K562 (cell line): ENCODE results near the gene COMMD9. TPM values are rescaled to one million over a fixed set of nuclear protein-coding genes. Genes with fewer than 3 reads are reported as not detected.

Experiments
- ARHGAP35 ChIP-seq: fragments of 450-650 bp; IDR thresholded peaks from 2 replicates; pipeline ENCODE4 v1.6.1; 2018; ENCODE audit not compliant: partially characterized antibody
- ARID4B ChIP-seq: sonication (generic); formaldehyde crosslinking; IDR thresholded peaks from 2 replicates; pipeline ENCODE4 v1.8.0; 2022; ENCODE audit warnings: mild to moderate bottlenecking, missing genetic modification reagents
- E2F3 ChIP-seq: fragments of 250-450 bp; sonication (Bioruptor Pico); IDR thresholded peaks from 2 replicates; pipeline ENCODE4 v1.4.0; 2020; ENCODE audit warnings: mild to moderate bottlenecking
- E2F4 ChIP-seq: sonication (generic); formaldehyde crosslinking; IDR thresholded peaks from 2 replicates; pipeline ENCODE4 v1.8.0; 2022; ENCODE audit warnings: mild to moderate bottlenecking, low read depth, missing genetic modification reagents
- ELF1 ChIP-seq: fragments of 200-800 bp; sonication (Bioruptor generic); IDR thresholded peaks from 2 replicates; pipeline ENCODE4 v1.6.1; 2016; ENCODE audit warnings: missing genetic modification characterization, missing compliant biosample characterization
- ETV6 ChIP-seq, 3 experiments: fragments of 150-350 bp in 1 of 3; sonication (generic) in 1 of 3; formaldehyde crosslinking in 1 of 3; IDR thresholded peaks; 2 replicates each; pipeline versions ENCODE4 v1.6.1 to v1.8.0; 2014 to 2022; ENCODE audit warnings: borderline replicate concordance in 2 of 3, low read depth in 2 of 3, antibody characterized with exemption in 1 of 3, low read length in 1 of 3, mild to moderate bottlenecking in 1 of 3, missing genetic modification reagents in 1 of 3
- NFRKB ChIP-seq: fragments of 450-650 bp; IDR thresholded peaks from 2 replicates; pipeline ENCODE4 v1.6.1; 2016; ENCODE audit warnings: low read depth
- SIN3A ChIP-seq, 2 experiments: fragments of 150-350 bp in 1 of 2; IDR thresholded peaks; 2 replicates each; pipeline ENCODE4 v1.6.1; 2011 to 2016; ENCODE audit warnings: borderline replicate concordance in 2 of 2, low read depth in 2 of 2, low read length in 2 of 2, mild to moderate bottlenecking in 2 of 2, moderate library complexity in 2 of 2; ENCODE audit not compliant: control insufficient read depth in 1 of 2
- SPI1 ChIP-seq: IDR thresholded peaks from 2 replicates; pipeline ENCODE4 v1.6.1; 2011; ENCODE audit warnings: low read depth, low read length, control low read depth, borderline replicate concordance
- TFE3 ChIP-seq: fragments of 450-650 bp; formaldehyde crosslinking; IDR thresholded peaks from 2 replicates; pipeline ENCODE4 v1.4.0; 2020; ENCODE audit warnings: mild to moderate bottlenecking, mixed read lengths
- ZBTB43 ChIP-seq: sonication (generic); formaldehyde crosslinking; IDR thresholded peaks from 2 replicates; pipeline ENCODE4 v1.8.0; 2023; ENCODE audit warnings: mild to moderate bottlenecking, missing genetic modification reagents
- ZNF274 ChIP-seq: IDR thresholded peaks from 2 replicates; pipeline ENCODE4 v1.6.1; 2011; ENCODE audit warnings: low read depth, mild to moderate bottlenecking, low read length, moderate library complexity, borderline replicate concordance
- ZNF431 ChIP-seq: sonication (generic); formaldehyde crosslinking; IDR thresholded peaks from 2 replicates; pipeline ENCODE4 v1.8.0; 2022; ENCODE audit warnings: mild to moderate bottlenecking, missing genetic modification reagents
- ZNF512 ChIP-seq: IDR thresholded peaks from 2 replicates; pipeline ENCODE4 v1.6.1; 2016; ENCODE audit warnings: missing genetic modification characterization, missing compliant biosample characterization
- polyA plus RNA-seq, 8 experiments: library from polyadenylated mRNA; depleted of rRNA in 4 of 8; stranded (reverse) in 5 of 8; unstranded in 3 of 8; fragments of >200 nt; fragmentation: Nextera tagmentation in 2 of 8; fragmentation: Illumina TruSeq in 1 of 8; extraction: Ambion mirVana in 2 of 8; extraction: Trizol in 1 of 8; gene quantifications; 2 replicates each; pipeline versions ENCODE4 v1.2.1 to v1.2.3, GENCODE V29; 2011 to 2014; ENCODE audit warnings: inconsistent platforms in 1 of 8, missing spikeins in 1 of 8
- total RNA-seq, 7 experiments: library from RNA; depleted of rRNA in 6 of 7; stranded (reverse); fragments of >200 nt in 6 of 7; fragmentation: Illumina TruSeq in 2 of 7; extraction: Trizol in 2 of 7; gene quantifications; 2 replicates each; pipeline versions ENCODE4 v1.2.1 to v1.2.3, GENCODE V29; 2011 to 2021; ENCODE audit warnings: low replicate concordance in 1 of 7

Gene COMMD9
- total and polyA plus RNA-seq, 9 of the 15 experiments (the other 6 are each of a cell fraction or from before 2014, with no cell fraction given) = 27.3 to 121 (median 48.0) TPM

- TF ChIP-seq ARID4B (CRISPR knock-in tag) (peak; percentile 99), E2F4 (CRISPR knock-in tag) (no peak), TFE3 (peak; percentile 99), ZNF274 (no peak), ZNF512 (tag) (no peak), NFRKB (peak; percentile 78), SPI1 (0 out of 2 replicates have a peak, but pooled peaks have one; percentile 5), E2F3 (CRISPR knock-in tag) (no peak), SIN3A (IDR thresholded peaks at IDR 0.05; ENCODE audit: borderline replicate concordance in 2 of 2, control insufficient read depth in 1 of 2, low read depth in 2 of 2, low read length in 2 of 2) (peak; percentile 92 to 99), ELF1 (tag) (0 out of 2 replicates have a peak, but pooled peaks have one; percentile 55), ETV6 (IDR thresholded peaks at IDR 0.05; ENCODE audit: borderline replicate concordance in 1 of 2, low read depth in 2 of 2, low read length in 1 of 2) (no peak), ETV6 (CRISPR knock-in tag; IDR thresholded peaks at IDR 0.05; ENCODE audit: borderline replicate concordance) (no peak), ZBTB43 (CRISPR knock-in tag) (no peak), ARHGAP35 (no peak), ZNF431 (CRISPR knock-in tag) (no peak)
Measured at GRCh38 chr11:36289226-36289852, at the start of gene COMMD9 (continued).
